Effector CD8-positive, alpha-beta T cell (primary cell): Measurements from ENCODE around the gene CCL17.
"Not testable (repeated sequence)": the region's sequence is repeated elsewhere in the genome, so short reads cannot be mapped to it uniquely, and the experiment has no call there.

Source experiments
- DNase-seq: peaks from one replicate; lab custom pipeline; 2025; lab: John Stamatoyannopoulos, UW

CCL17 gene

GRCh38 chr16:57396786-57397185, 7.8 kb upstream of the CCL17 start:
- DNase-seq = no peak

- not testable (repeated sequence) for DNase-seq
Measured at GRCh38 chr16:57397493-57397892, 7.1 kb upstream of the CCL17 start.

- DNase-seq = no peak
Measured at GRCh38 chr16:57401943-57402640, 2.5 kb upstream of the CCL17 start.

- DNase-seq = no peak
Measured at GRCh38 chr16:57405097-57405496, 530 bp downstream of the CCL17 start.

- no peak for DNase-seq
Measured at GRCh38 chr16:57406881-57407280, 2.3 kb downstream of the CCL17 start.

GRCh38 chr16:57407521-57408353, 3.2 kb downstream of the CCL17 start:
- DNase-seq = no peak

GRCh38 chr16:57409065-57409464, 4.5 kb downstream of the CCL17 start:
- no peak for DNase-seq

GRCh38 chr16:57409870-57410587, 5.5 kb downstream of the CCL17 start:
- no peak for DNase-seq

GRCh38 chr16:57411362-57411976, 6.9 kb downstream of the CCL17 start:
- DNase-seq = no peak

- DNase-seq = no peak
Measured at GRCh38 chr16:57412584-57412983, 8.0 kb downstream of the CCL17 start.

GRCh38 chr16:57413301-57413730, 8.7 kb downstream of the CCL17 start:
- no peak for DNase-seq

- DNase-seq = no peak
Measured at GRCh38 chr16:57413733-57414132, 9.2 kb downstream of the CCL17 start.

- no peak for DNase-seq
Measured at GRCh38 chr16:57416084-57416483, 11.5 kb downstream of the CCL17 start.

- DNase-seq = no peak
Measured at GRCh38 chr16:57419506-57419905, 14.9 kb downstream of the CCL17 start.

GRCh38 chr16:57422026-57422944, 17.7 kb downstream of the CCL17 start:
- no peak for DNase-seq

- no peak for DNase-seq
Measured at GRCh38 chr16:57423152-57423551, 18.6 kb downstream of the CCL17 start.

GRCh38 chr16:57424583-57424982, 20.0 kb downstream of the CCL17 start:
- no peak for DNase-seq

GRCh38 chr16:57426356-57426755, 21.8 kb downstream of the CCL17 start:
- DNase-seq = no peak

GRCh38 chr16:57427307-57427706, 22.7 kb downstream of the CCL17 start:
- no peak for DNase-seq

- no peak for DNase-seq
Measured at GRCh38 chr16:57427824-57428223, 23.3 kb downstream of the CCL17 start.

- DNase-seq = no peak
Measured at GRCh38 chr16:57430955-57431354, 26.4 kb downstream of the CCL17 start.
